Prostate gland (tissue), 2 donors: ENCODE results near the gene NEO1. TPM values are rescaled to one million over a fixed set of nuclear protein-coding genes. Genes with fewer than 3 reads are reported as not detected.

ENCODE experiments used
- DNase-seq: peaks from one replicate; pipeline ENCODE4 v3.0.0-alpha.2; 2019; ENCODE audit warnings: low spot score
- H3K27ac ChIP-seq, 2 donors: fragments of 200-600 bp; sonication (generic); 2 replicates each; pipeline ENCODE4 v1.5.1; 2017 to 2019
- H3K27me3 ChIP-seq: fragments of 200-600 bp; sonication (generic); replicated peaks from 2 replicates; pipeline ENCODE4 v1.5.1; 2019; ENCODE audit not compliant: insufficient read depth
- H3K36me3 ChIP-seq, 2 donors: fragments of 200-600 bp; sonication (generic); 1 replicate in 1 of 2; 2 replicates in 1 of 2; pipeline versions ENCODE4 v1.5.1 to v1.8.1; 2017 to 2019
- H3K4me1 ChIP-seq: fragments of 200-600 bp; sonication (generic); replicated peaks from 2 replicates; pipeline ENCODE4 v1.5.1; 2019
- H3K4me3 ChIP-seq, 2 donors: fragments of 200-600 bp; sonication (generic); 2 replicates each; pipeline ENCODE4 v1.5.1; 2017 to 2019
- H3K9me3 ChIP-seq: fragments of 200-600 bp; sonication (generic); 2 replicates; pipeline ENCODE4 v1.5.1; 2017
- POLR2A ChIP-seq: fragments of 450-650 bp; IDR thresholded peaks from one replicate; pipeline ENCODE4 v1.6.1; 2016; ENCODE audit warnings: antibody characterized with exemption, mild to moderate bottlenecking
- POLR2AphosphoS5 ChIP-seq: sonication (generic); formaldehyde crosslinking; IDR thresholded peaks from one replicate; pipeline ENCODE4 v1.6.1; 2017; ENCODE audit warnings: antibody characterized with exemption
- WGBS: methylation state at CpG from one replicate; pipeline ENCODE4 v1.1.5; 2018; 5-methylcytosine and 5-hydroxymethylcytosine counted together
- intact Hi-C: fragments of 100-400 bp; cut with DNase I; formaldehyde crosslinking; loops from one replicate; pipeline ENCODE4 v1.14.2; 2022
- total RNA-seq, 2 donors: library from RNA; depleted of rRNA; stranded (reverse); fragments of >200 nt; gene quantifications; one replicate each; pipeline ENCODE4 v1.1.0, GENCODE V29; 2016
- TF ChIP-seq, protein P1 (sequence below), 4 experiments: fragments of 200-600 bp in 2 of 4; fragments of 450-650 bp in 2 of 4; sonication (generic) in 2 of 4; IDR thresholded peaks; 1 replicate in 3 of 4; 2 replicates in 1 of 4; pipeline ENCODE4 v1.5.1; 2016 to 2019; ENCODE audit warnings: antibody characterized with exemption in 4 of 4, mild to moderate bottlenecking in 2 of 4, moderate library complexity in 2 of 4

NEO1 gene
- total RNA-seq, 2 donors from 2014 or later: 75.0 to 80.7 TPM

DNA sequence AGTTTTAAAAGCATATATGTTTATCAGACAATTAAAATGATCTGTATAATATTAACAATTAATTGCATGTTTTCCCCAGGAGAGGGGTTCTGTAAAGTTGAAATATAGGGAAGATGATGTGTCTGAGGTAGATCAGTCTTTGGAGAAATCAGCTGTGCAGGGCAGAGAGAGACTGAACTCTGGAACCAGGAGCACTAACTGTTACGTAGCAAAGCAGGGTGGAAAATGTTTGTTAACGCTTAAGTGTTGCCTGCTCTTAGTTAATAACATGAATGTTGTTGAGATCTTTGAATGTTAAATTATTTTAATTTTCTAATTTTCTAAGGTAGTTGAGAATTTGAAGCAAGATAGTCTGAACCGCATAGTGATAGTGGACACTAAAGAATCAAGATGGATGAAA, 57.5 kb downstream of the NEO1 start:
- H3K27me3 ChIP-seq: no peaks in the 10 kb centered on the region

DNA sequence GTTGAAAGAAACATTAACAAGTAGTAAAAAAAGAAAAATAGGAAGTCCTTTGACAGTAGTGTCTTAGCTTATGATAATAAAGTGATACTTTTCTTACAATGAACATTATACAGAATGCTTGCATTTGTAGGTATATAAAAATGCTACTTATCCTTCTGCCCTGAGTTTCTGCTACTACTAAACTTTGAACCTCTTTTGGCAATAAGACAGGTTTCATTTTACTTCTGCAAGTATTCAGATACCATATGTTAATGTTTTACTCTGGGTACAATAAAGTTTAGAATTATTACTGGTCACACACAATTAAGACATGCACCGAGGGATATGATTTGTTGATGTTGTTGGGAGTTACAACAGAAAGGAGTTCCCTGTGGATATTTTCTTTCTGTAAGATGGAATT, 57.9 kb downstream of the NEO1 start:
- H3K4me3 ChIP-seq: no peak overlapping the region
- no peak overlapping the region for H3K27ac ChIP-seq
- no peak for DNase-seq
- H3K27me3 ChIP-seq: no peaks in the 10 kb centered on the region
- no peaks in the 10 kb centered on the region for H3K4me1 ChIP-seq
- H3K9me3 ChIP-seq: no peaks in the 10 kb centered on the region
- WGBS: 71% methylated on average over 1 of the region's 1 CpG
- TF ChIP-seq, protein P1, sequence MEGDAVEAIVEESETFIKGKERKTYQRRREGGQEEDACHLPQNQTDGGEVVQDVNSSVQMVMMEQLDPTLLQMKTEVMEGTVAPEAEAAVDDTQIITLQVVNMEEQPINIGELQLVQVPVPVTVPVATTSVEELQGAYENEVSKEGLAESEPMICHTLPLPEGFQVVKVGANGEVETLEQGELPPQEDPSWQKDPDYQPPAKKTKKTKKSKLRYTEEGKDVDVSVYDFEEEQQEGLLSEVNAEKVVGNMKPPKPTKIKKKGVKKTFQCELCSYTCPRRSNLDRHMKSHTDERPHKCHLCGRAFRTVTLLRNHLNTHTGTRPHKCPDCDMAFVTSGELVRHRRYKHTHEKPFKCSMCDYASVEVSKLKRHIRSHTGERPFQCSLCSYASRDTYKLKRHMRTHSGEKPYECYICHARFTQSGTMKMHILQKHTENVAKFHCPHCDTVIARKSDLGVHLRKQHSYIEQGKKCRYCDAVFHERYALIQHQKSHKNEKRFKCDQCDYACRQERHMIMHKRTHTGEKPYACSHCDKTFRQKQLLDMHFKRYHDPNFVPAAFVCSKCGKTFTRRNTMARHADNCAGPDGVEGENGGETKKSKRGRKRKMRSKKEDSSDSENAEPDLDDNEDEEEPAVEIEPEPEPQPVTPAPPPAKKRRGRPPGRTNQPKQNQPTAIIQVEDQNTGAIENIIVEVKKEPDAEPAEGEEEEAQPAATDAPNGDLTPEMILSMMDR (IDR thresholded peaks at IDR 0.05): no peak
- TF ChIP-seq POLR2A: no peak
- TF ChIP-seq POLR2AphosphoS5: no peak
- intact Hi-C loops: no loop called here
- H3K36me3 ChIP-seq: no peaks in the 10 kb centered on the region

More for the DNA sequence above, 57.5 kb downstream of the NEO1 start:
- H3K36me3 ChIP-seq: no peaks in the 10 kb centered on the region
- 96% methylated on average over 3 of the region's 3 CpGs for WGBS
- no peaks in the 10 kb centered on the region for H3K4me1 ChIP-seq
- no peak overlapping the region for H3K4me3 ChIP-seq
- H3K27ac ChIP-seq: no peak overlapping the region
- no peaks in the 10 kb centered on the region for H3K9me3 ChIP-seq
- no peak for TF ChIP-seq POLR2A
- TF ChIP-seq POLR2AphosphoS5: no peak
- TF ChIP-seq, protein P1 (IDR thresholded peaks at IDR 0.05): no peak
- intact Hi-C loops: no loop called here
- DNase-seq: no peak

DNA sequence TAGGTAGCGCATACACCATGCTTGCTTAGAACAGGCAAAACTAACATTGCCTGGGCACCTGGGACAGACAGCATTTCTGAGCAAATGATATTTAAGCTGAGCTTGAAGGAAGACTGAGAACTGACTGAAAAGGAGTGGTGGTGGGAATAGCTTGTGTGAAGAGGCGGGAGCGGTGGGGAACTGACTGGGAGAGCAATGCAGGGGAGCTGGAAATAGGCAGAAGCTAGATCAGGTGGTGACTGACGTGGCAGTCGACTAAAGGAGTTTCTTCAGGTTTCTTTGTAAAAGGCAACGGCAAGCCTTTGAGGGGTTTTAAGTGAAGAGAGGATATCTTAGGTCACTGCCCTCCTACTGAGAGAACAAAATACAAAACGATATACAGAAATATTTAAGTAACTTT, 61.8 kb downstream of the NEO1 start:
- H3K36me3 ChIP-seq: no peaks in the 10 kb centered on the region
- WGBS: 91% methylated on average over 7 of the region's 7 CpGs
- H3K4me3 ChIP-seq: no peak overlapping the region
- TF ChIP-seq, protein P1 (IDR thresholded peaks at IDR 0.05): no peak
- no peak for TF ChIP-seq POLR2AphosphoS5
- no peak for TF ChIP-seq POLR2A
- H3K9me3 ChIP-seq: no peaks in the 10 kb centered on the region
- intact Hi-C loops: no loop called here
- H3K27ac ChIP-seq: no peak overlapping the region
- no peak for DNase-seq
- no peaks in the 10 kb centered on the region for H3K27me3 ChIP-seq
- H3K4me1 ChIP-seq: no peaks in the 10 kb centered on the region

DNA sequence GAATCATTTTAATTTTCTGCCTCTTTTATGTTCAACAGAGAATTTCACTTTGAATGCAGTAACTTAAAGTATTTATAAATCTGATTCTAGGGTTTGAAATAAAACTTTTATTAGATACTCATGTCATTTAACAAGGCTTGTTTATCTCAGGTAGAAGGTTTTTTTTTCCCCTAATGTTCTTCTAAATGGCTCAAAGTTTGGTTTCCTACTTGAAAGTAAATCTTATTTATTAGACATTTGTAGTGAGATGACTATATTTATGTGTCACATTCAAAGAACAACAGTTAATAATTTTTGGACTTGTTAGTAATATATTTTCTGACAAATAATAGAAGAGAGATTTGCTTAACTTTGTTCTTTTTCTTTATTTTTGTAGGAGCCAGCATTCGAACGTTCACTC, 63.9 kb downstream of the NEO1 start:
- no peaks in the 10 kb centered on the region for H3K9me3 ChIP-seq
- no peaks in the 10 kb centered on the region for H3K27me3 ChIP-seq
- H3K36me3 ChIP-seq: no peaks in the 10 kb centered on the region
- H3K27ac ChIP-seq: no peak overlapping the region
- no peak for TF ChIP-seq POLR2A
- TF ChIP-seq, protein P1 (IDR thresholded peaks at IDR 0.05): no peak
- TF ChIP-seq POLR2AphosphoS5: no peak
- H3K4me1 ChIP-seq: no peaks in the 10 kb centered on the region
- no peak for DNase-seq
- intact Hi-C loops: no loop called here
- H3K4me3 ChIP-seq: no peak overlapping the region
- 43% methylated on average over 2 of the region's 2 CpGs for WGBS

DNA sequence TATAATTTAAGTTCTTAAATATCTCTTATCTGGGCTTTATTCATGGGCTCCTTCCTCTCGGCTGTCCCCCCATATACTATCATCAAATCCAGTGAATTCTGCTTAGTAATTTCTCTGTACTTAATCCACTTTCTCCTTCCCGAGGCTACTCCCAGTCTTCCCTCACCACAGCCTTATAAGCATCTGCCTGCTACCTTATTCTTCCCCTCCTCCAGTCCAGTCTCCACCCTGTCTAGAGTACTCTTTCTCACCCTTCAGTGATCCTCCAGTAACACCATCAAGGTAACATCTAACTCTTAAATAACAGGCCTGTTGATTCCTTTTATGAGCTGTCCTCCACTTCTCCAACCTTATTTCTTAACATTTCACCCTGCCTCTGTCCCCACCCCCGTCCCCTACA, 65.8 kb downstream of the NEO1 start:
- no peaks in the 10 kb centered on the region for H3K9me3 ChIP-seq
- intact Hi-C loops: no loop called here
- TF ChIP-seq POLR2AphosphoS5 (no peak), POLR2A (no peak)
- TF ChIP-seq, protein P1 (IDR thresholded peaks at IDR 0.05): no peak
- no peak for DNase-seq
- H3K4me1 ChIP-seq: no peaks in the 10 kb centered on the region
- WGBS: 91% methylated on average over 3 of the region's 3 CpGs
- no peak overlapping the region for H3K4me3 ChIP-seq
- no peaks in the 10 kb centered on the region for H3K36me3 ChIP-seq
- H3K27me3 ChIP-seq: no peaks in the 10 kb centered on the region
- H3K27ac ChIP-seq: no peak overlapping the region
